Keratinocyte (primary cell): ENCODE data around the gene SMYD3. TPM values are rescaled to one million over a fixed set of nuclear protein-coding genes. Genes with fewer than 3 reads are reported as not detected.

Source experiments
- DNase-seq: peaks from one replicate; pipeline ENCODE4 v3.0.0-alpha.2; 2011; ENCODE audit warnings: low read depth, missing footprints, low spot score
- FAIRE-seq: peaks from 2 replicates; lab custom pipeline; 2011; peaks lifted over from hg19 to GRCh38; lab: Jason Lieb, UNC
- H2AFZ ChIP-seq: 2 replicates; pipeline ENCODE4 v1.6.0; 2012; ENCODE audit warnings: low read length, control low read depth, inconsistent platforms; ENCODE audit not compliant: control insufficient read depth
- H3K27ac ChIP-seq: 2 replicates; pipeline ENCODE4 v1.5.1; 2011; ENCODE audit warnings: low read length; ENCODE audit not compliant: control insufficient read depth, insufficient read depth
- H3K27me3 ChIP-seq: 3 replicates; pipeline ENCODE4 v1.6.0; 2011; ENCODE audit warnings: low read length; ENCODE audit not compliant: control insufficient read depth, insufficient read depth; ENCODE audit errors: extremely low read depth
- H3K36me3 ChIP-seq, 2 experiments: 2 replicates in 1 of 2; 3 replicates in 1 of 2; pipeline ENCODE4 v1.5.1; 2011; ENCODE audit warnings: low read length in 2 of 2, mild to moderate bottlenecking in 1 of 2; ENCODE audit not compliant: control insufficient read depth in 2 of 2, insufficient read depth in 2 of 2; ENCODE audit errors: extremely low read depth in 1 of 2
- H3K4me1 ChIP-seq: 3 replicates; pipeline ENCODE4 v1.5.1; 2011; ENCODE audit warnings: low read length; ENCODE audit not compliant: control insufficient read depth, insufficient read depth; ENCODE audit errors: extremely low read depth
- H3K4me2 ChIP-seq: 3 replicates; pipeline ENCODE4 v1.6.0; 2011; ENCODE audit warnings: low read depth, low read length; ENCODE audit not compliant: control insufficient read depth, insufficient read depth; ENCODE audit errors: extremely low read depth
- H3K4me3 ChIP-seq, 3 experiments: fragments of 200-600 bp in 1 of 3; sonication (generic) in 1 of 3; 2 replicates in 2 of 3; 3 replicates in 1 of 3; pipeline ENCODE4 v1.5.1; 2011 to 2016; ENCODE audit warnings: low read length in 3 of 3, mild to moderate bottlenecking in 3 of 3, control low read depth in 2 of 3, inconsistent platforms in 1 of 3, low read depth in 1 of 3, mixed read lengths in 1 of 3, mixed run types in 1 of 3, moderate library complexity in 1 of 3; ENCODE audit not compliant: control insufficient read depth in 2 of 3, insufficient read depth in 2 of 3; ENCODE audit errors: extremely low read depth in 1 of 3
- H3K79me2 ChIP-seq: 2 replicates; pipeline ENCODE4 v1.6.0; 2012; ENCODE audit warnings: low read length; ENCODE audit not compliant: control insufficient read depth, insufficient read depth
- H3K9ac ChIP-seq: 3 replicates; pipeline ENCODE4 v1.6.0; 2011; ENCODE audit warnings: low read length; ENCODE audit not compliant: control insufficient read depth, insufficient read depth; ENCODE audit errors: extremely low read depth
- H3K9me1 ChIP-seq: 3 replicates; pipeline ENCODE4 v1.6.0; 2011; ENCODE audit warnings: low read length; ENCODE audit not compliant: control insufficient read depth, insufficient read depth; ENCODE audit errors: extremely low read depth
- H3K9me3 ChIP-seq: 2 replicates; pipeline ENCODE4 v1.5.1; 2012; ENCODE audit warnings: low read depth, low read length; ENCODE audit not compliant: control insufficient read depth
- H4K20me1 ChIP-seq: 3 replicates; pipeline ENCODE4 v1.6.0; 2011; ENCODE audit warnings: low read length; ENCODE audit not compliant: control insufficient read depth, insufficient read depth; ENCODE audit errors: extremely low read depth
- EZH2 ChIP-seq: IDR thresholded peaks from one replicate; pipeline ENCODE4 v1.6.1; 2012; ENCODE audit warnings: inconsistent platforms, mild to moderate bottlenecking, low read length, moderate library complexity
- dilution Hi-C: fragments of 300-500 bp; cut with MboI; formaldehyde crosslinking; loops from one replicate; pipeline ENCODE4 v1.7.0; 2020; ENCODE audit warnings: low sequenced_read_pairs; ENCODE audit not compliant: extremely low pct_ligation_motif_present
- polyA plus RNA-seq, 5 experiments: library from polyadenylated mRNA; depleted of rRNA in 3 of 5; stranded (reverse) in 3 of 5; stranded (forward) in 1 of 5; unstranded in 1 of 5; fragments of >200 nt; gene quantifications; 1 replicate in 1 of 5; 2 replicates in 3 of 5; 3 replicates in 1 of 5; pipeline versions ENCODE4 v1.2.1 to v1.2.3, GENCODE V29; 2011 to 2012; ENCODE audit warnings: missing spikeins in 2 of 5, low read depth in 1 of 5, low replicate concordance in 1 of 5
- TF ChIP-seq, protein P1 (sequence below), 3 experiments: IDR thresholded peaks in 1 of 3; conservative IDR thresholded peaks in 1 of 3; optimal IDR thresholded peaks in 1 of 3; 2 replicates in 2 of 3; 3 replicates in 1 of 3; pipeline versions ENCODE3 to v1.5.1; 2011; ENCODE audit warnings: low read length in 3 of 3, mild to moderate bottlenecking in 3 of 3, moderate library complexity in 2 of 3, control low read depth in 1 of 3, inconsistent platforms in 1 of 3; ENCODE audit not compliant: insufficient read depth in 2 of 3; ENCODE audit errors: extremely low read depth in 1 of 3

The SMYD3 gene
- polyA plus RNA-seq, 1 donor (not counting 4 experiments of a cell fraction or from before 2014, with no cell fraction given) = 31.0 TPM

- H4K20me1 ChIP-seq = no peaks in the 10 kb centered on the region
- no peak overlapping the region for H3K9ac ChIP-seq
- H3K27me3 ChIP-seq = no peaks in the 10 kb centered on the region
- dilution Hi-C loops = no loop called here
- H3K4me2 ChIP-seq = peak overlapping the region; percentile 49
- H3K36me3 ChIP-seq = no peaks in the 10 kb centered on the region
- peaks cover 41% of the 10 kb centered on the region for H3K4me1 ChIP-seq
- peak overlapping the region; percentile 69 for H2AFZ ChIP-seq
- no peaks in the 10 kb centered on the region for H3K9me1 ChIP-seq
- FAIRE-seq = peak; percentile 90
- H3K9me3 ChIP-seq = peaks cover 2% of the 10 kb centered on the region
- peak overlapping the region; percentile 90 for H3K27ac ChIP-seq
- no peaks in the 10 kb centered on the region for H3K79me2 ChIP-seq
- H3K4me3 ChIP-seq = no peak overlapping the region
- DNase-seq = no peak
- TF ChIP-seq, protein P1, sequence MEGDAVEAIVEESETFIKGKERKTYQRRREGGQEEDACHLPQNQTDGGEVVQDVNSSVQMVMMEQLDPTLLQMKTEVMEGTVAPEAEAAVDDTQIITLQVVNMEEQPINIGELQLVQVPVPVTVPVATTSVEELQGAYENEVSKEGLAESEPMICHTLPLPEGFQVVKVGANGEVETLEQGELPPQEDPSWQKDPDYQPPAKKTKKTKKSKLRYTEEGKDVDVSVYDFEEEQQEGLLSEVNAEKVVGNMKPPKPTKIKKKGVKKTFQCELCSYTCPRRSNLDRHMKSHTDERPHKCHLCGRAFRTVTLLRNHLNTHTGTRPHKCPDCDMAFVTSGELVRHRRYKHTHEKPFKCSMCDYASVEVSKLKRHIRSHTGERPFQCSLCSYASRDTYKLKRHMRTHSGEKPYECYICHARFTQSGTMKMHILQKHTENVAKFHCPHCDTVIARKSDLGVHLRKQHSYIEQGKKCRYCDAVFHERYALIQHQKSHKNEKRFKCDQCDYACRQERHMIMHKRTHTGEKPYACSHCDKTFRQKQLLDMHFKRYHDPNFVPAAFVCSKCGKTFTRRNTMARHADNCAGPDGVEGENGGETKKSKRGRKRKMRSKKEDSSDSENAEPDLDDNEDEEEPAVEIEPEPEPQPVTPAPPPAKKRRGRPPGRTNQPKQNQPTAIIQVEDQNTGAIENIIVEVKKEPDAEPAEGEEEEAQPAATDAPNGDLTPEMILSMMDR (optimal IDR thresholded peaks at IDR 0.05 in 1 of 3, IDR thresholded peaks at IDR 0.05 in 1 of 3, conservative IDR thresholded peaks at IDR 0.05 in 1 of 3; ENCODE audit: extremely low read depth in 1 of 3, insufficient read depth in 2 of 3, low read length in 3 of 3) = no peak
- no peak for TF ChIP-seq EZH2
Observed at GRCh38 chr1:246142320-246142893, 364.7 kb downstream of the SMYD3 start.

GRCh38 chr1:246141306-246141705 lies 365.8 kb downstream of the SMYD3 start:
- Histone ChIP-seq H3K9ac (no peak overlapping the region), H3K27me3 (no peaks in the 10 kb centered on the region), H3K9me3 (peaks cover 2% of the 10 kb centered on the region), H3K4me2 (peak overlapping the region; percentile 44), H3K4me1 (peaks cover 41% of the 10 kb centered on the region), H3K79me2 (no peaks in the 10 kb centered on the region), H3K27ac (peak overlapping the region; percentile 90), H4K20me1 (no peaks in the 10 kb centered on the region), H2AFZ (no peak overlapping the region), H3K36me3 (no peaks in the 10 kb centered on the region), H3K9me1 (no peaks in the 10 kb centered on the region), H3K4me3 (no peak overlapping the region)
- no peak for DNase-seq
- TF ChIP-seq, protein P1 (optimal IDR thresholded peaks at IDR 0.05 in 1 of 3, IDR thresholded peaks at IDR 0.05 in 1 of 3, conservative IDR thresholded peaks at IDR 0.05 in 1 of 3; ENCODE audit: extremely low read depth in 1 of 3, insufficient read depth in 2 of 3, low read length in 3 of 3) = no peak
- no peak for TF ChIP-seq EZH2
- FAIRE-seq = no peak
- dilution Hi-C loops = no loop called here
